ENCODE data around the gene UPP2.

UPP2 gene

DNA sequence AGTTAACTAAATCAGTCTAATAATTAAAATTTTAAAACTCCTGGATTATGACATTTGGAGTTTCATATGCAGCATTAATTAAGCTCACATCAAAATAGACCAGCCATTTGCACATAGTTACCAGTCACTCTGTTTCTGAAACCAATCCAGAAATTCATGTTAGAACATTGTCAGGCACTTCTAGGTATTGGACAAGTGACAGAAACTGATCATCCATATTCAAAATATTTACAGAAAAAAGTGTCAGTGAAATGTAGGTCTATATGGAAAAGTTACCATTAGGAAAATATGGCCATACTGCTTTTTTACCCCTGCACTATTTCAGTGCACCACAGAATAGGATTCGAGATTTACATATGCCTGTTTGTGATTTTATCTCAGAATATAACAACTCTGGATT is 33.4 kb downstream of the UPP2 start:
- Histone ChIP-seq H3K4me3 (ENCODE audit: low read length) (no peak overlapping the region), H3K79me2 (ENCODE audit: low read length) (no peaks in the 10 kb centered on the region), H2AFZ (ENCODE audit: low read depth, low read length) (no peak overlapping the region), H3K9me3 (ENCODE audit: insufficient read depth, low read length) (no peaks in the 10 kb centered on the region), H3K9ac (ENCODE audit: low read length) (no peak overlapping the region), H3K4me2 (ENCODE audit: low read length) (no peak overlapping the region), H3K36me3 (replicated peaks; ENCODE audit: low read depth, low read length) (no peaks in the 10 kb centered on the region), H3K27ac (ENCODE audit: low read length) (no peak overlapping the region), H4K20me1 (ENCODE audit: insufficient read depth, low read length) (no peaks in the 10 kb centered on the region), H3K4me1 (ENCODE audit: low read length) (no peaks in the 10 kb centered on the region), H3K27me3 (ENCODE audit: low read depth, low read length) (0 out of 2 replicates have a peak, but pooled peaks cover 3% of the 10 kb centered on the region)
- TF ChIP-seq, protein P1, sequence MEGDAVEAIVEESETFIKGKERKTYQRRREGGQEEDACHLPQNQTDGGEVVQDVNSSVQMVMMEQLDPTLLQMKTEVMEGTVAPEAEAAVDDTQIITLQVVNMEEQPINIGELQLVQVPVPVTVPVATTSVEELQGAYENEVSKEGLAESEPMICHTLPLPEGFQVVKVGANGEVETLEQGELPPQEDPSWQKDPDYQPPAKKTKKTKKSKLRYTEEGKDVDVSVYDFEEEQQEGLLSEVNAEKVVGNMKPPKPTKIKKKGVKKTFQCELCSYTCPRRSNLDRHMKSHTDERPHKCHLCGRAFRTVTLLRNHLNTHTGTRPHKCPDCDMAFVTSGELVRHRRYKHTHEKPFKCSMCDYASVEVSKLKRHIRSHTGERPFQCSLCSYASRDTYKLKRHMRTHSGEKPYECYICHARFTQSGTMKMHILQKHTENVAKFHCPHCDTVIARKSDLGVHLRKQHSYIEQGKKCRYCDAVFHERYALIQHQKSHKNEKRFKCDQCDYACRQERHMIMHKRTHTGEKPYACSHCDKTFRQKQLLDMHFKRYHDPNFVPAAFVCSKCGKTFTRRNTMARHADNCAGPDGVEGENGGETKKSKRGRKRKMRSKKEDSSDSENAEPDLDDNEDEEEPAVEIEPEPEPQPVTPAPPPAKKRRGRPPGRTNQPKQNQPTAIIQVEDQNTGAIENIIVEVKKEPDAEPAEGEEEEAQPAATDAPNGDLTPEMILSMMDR (IDR thresholded peaks at IDR 0.05; ENCODE audit: low read depth, low read length) = no peak
- TF ChIP-seq EZH2phosphoT487 (IDR thresholded peaks at IDR 0.05; ENCODE audit: low read depth) = no peak

DNA sequence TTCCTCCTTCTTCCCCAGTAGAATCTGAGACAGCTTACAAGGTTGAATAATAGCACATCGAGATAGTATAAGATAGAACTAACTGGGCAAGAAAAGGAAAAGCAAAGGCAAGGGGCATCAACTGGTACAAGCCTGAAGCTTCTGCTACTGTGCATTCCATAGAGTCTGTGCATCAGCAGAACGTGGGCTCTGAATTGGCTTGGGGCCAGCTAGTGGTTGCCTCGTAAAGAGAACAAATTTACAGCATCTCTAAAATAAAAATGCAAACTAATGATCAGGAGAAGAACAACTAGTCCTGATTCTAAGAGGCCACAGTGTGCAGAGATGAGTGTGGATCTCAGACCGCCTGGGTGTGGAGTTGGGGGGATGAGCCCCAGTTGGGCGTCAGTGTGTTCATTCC is 36.6 kb downstream of the UPP2 start:
- no peak for TF ChIP-seq EZH2phosphoT487 (IDR thresholded peaks at IDR 0.05; ENCODE audit: low read depth)
- no peaks in the 10 kb centered on the region for H3K9me3 ChIP-seq (ENCODE audit: insufficient read depth, low read length)
- peaks cover 6% of the 10 kb centered on the region; the same call in 1 of the 2 replicates for H3K4me1 ChIP-seq (ENCODE audit: low read length)
- H3K27me3 ChIP-seq (ENCODE audit: low read depth, low read length) = no peaks in the 10 kb centered on the region
- no peaks in the 10 kb centered on the region for H3K36me3 ChIP-seq (replicated peaks; ENCODE audit: low read depth, low read length)
- H4K20me1 ChIP-seq (ENCODE audit: insufficient read depth, low read length) = no peaks in the 10 kb centered on the region
- H3K79me2 ChIP-seq (ENCODE audit: low read length) = no peaks in the 10 kb centered on the region
- H3K4me3 ChIP-seq (ENCODE audit: low read length) = no peak overlapping the region
- no peak overlapping the region for H3K9ac ChIP-seq (ENCODE audit: low read length)
- H2AFZ ChIP-seq (ENCODE audit: low read depth, low read length) = no peak overlapping the region
- no peak overlapping the region for H3K4me2 ChIP-seq (ENCODE audit: low read length)
- H3K27ac ChIP-seq (ENCODE audit: low read length) = no peak overlapping the region

DNA sequence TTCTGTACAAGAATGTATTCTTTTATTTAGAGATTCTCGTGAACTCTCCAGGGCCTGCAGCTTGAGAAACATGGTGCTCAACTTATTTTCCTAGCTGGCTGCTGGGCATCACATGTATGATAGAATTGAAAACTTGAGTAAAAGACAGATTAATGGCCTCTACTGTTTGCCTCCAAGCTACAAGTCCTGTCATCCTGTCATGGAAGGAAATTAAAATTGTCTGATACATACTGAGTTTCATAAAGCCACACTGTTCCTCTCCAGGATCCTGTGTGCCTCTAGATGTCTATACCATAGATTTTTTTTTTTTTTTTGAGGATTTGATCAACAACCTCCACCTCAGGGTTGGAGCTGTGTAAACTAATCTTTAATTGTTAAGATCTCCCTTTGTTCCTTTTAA is 38.5 kb downstream of the UPP2 start:
- TF ChIP-seq, protein P1 (IDR thresholded peaks at IDR 0.05; ENCODE audit: low read depth, low read length) = no peak
- no peak for TF ChIP-seq EZH2phosphoT487 (IDR thresholded peaks at IDR 0.05; ENCODE audit: low read depth)
- no peaks in the 10 kb centered on the region for H3K36me3 ChIP-seq (replicated peaks; ENCODE audit: low read depth, low read length)
- H3K27ac ChIP-seq (ENCODE audit: low read length) = no peak overlapping the region
- no peaks in the 10 kb centered on the region for H3K9me3 ChIP-seq (ENCODE audit: insufficient read depth, low read length)
- H4K20me1 ChIP-seq (ENCODE audit: insufficient read depth, low read length) = no peaks in the 10 kb centered on the region
- H3K79me2 ChIP-seq (ENCODE audit: low read length) = no peaks in the 10 kb centered on the region
- H3K27me3 ChIP-seq (ENCODE audit: low read depth, low read length) = no peaks in the 10 kb centered on the region
- no peak overlapping the region for H3K4me2 ChIP-seq (ENCODE audit: low read length)
- H3K4me3 ChIP-seq (ENCODE audit: low read length) = no peak overlapping the region
- H3K9ac ChIP-seq (ENCODE audit: low read length) = no peak overlapping the region
- peaks cover 6% of the 10 kb centered on the region; the same call in 1 of the 2 replicates for H3K4me1 ChIP-seq (ENCODE audit: low read length)
- H2AFZ ChIP-seq (ENCODE audit: low read depth, low read length) = no peak overlapping the region

DNA sequence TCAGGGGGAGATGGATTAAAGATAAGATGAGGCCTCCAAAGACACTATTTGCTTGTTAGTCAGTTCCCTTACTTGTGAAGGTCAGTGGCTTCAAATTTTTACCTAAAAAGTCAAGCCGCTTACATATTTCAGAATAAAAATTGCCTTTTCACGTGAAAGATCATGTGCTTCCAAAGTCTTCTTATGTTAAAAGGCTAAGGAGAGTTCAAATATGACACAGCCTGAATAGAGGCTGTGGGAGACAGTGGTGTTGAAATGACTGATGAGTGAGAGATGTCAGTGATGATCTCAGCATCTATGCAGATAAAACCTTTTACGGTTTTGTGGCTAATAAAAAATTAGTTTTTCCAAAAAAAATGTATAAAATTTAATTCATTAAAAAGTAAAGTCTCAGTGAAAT is 40.5 kb downstream of the UPP2 start:
- Histone ChIP-seq H3K4me3 (ENCODE audit: low read length) (no peak overlapping the region), H3K79me2 (ENCODE audit: low read length) (no peaks in the 10 kb centered on the region), H3K36me3 (replicated peaks; ENCODE audit: low read depth, low read length) (no peaks in the 10 kb centered on the region), H3K9me3 (ENCODE audit: insufficient read depth, low read length) (no peaks in the 10 kb centered on the region), H3K9ac (ENCODE audit: low read length) (no peak overlapping the region), H4K20me1 (ENCODE audit: insufficient read depth, low read length) (no peaks in the 10 kb centered on the region), H3K4me1 (ENCODE audit: low read length) (peaks cover 6% of the 10 kb centered on the region; the same call in 1 of the 2 replicates), H3K27me3 (ENCODE audit: low read depth, low read length) (no peaks in the 10 kb centered on the region), H2AFZ (ENCODE audit: low read depth, low read length) (no peak overlapping the region), H3K4me2 (ENCODE audit: low read length) (no peak overlapping the region), H3K27ac (ENCODE audit: low read length) (no peak overlapping the region)
- TF ChIP-seq, protein P1 (IDR thresholded peaks at IDR 0.05; ENCODE audit: low read depth, low read length) = no peak
- no peak for TF ChIP-seq EZH2phosphoT487 (IDR thresholded peaks at IDR 0.05; ENCODE audit: low read depth)

Measured in OCI-LY3 (cell line).